ENCODE data around the gene LTBP1.

LTBP1 gene

DNA sequence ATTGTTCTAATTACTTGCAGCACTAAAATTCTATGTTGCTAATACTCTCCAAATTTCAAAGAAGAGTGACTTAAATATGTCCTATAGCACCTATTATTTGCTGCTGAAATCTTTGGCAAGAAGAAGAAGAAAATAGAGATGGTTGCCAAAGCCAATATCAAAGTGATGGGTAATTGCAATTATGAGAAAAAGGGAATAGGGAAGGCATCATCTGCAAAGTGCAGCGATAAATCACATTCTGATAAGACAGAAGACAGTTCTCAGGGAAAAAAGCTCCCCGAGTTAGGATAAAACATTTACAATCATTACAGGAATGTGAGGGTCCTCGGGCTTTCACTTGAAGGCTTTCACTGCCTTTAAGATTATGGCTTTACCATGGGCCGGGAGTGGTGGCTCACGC, 457.6 kb downstream of the LTBP1 start:
- H3K4me2 ChIP-seq: no peak overlapping the region
- H3K4me3 ChIP-seq: no peak overlapping the region
- no peaks in the 10 kb centered on the region for H3K36me3 ChIP-seq
- H3K9me3 ChIP-seq: peaks cover 4% of the 10 kb centered on the region
- H3K9ac ChIP-seq: no peak overlapping the region
- no peaks in the 10 kb centered on the region for H3K4me1 ChIP-seq
- no peak overlapping the region for H3K27ac ChIP-seq
- no peaks in the 10 kb centered on the region for H4K20me1 ChIP-seq
- no peaks in the 10 kb centered on the region for H3K27me3 ChIP-seq
- TF ChIP-seq Cebpa-rat (IDR thresholded peaks at IDR 0.05): no peak

- Histone ChIP-seq H3K27ac (no peak overlapping the region), H3K4me1 (no peaks in the 10 kb centered on the region), H3K4me3 (no peak overlapping the region), H3K9me3 (peaks cover 4% of the 10 kb centered on the region), H3K9ac (no peak overlapping the region), H4K20me1 (no peaks in the 10 kb centered on the region), H3K36me3 (no peaks in the 10 kb centered on the region), H3K27me3 (no peaks in the 10 kb centered on the region), H3K4me2 (no peak overlapping the region)
- no peak for TF ChIP-seq Cebpa-rat (IDR thresholded peaks at IDR 0.05)
These were observed 459.9 kb downstream of the LTBP1 start for GRCh38 chr2:33406622-33407021.

GRCh38 chr2:33408109-33408508, 461.4 kb downstream of the LTBP1 start:
- no peak for TF ChIP-seq Cebpa-rat (IDR thresholded peaks at IDR 0.05)
- no peak overlapping the region for H3K4me2 ChIP-seq
- no peak overlapping the region for H3K27ac ChIP-seq
- H3K36me3 ChIP-seq: no peaks in the 10 kb centered on the region
- no peaks in the 10 kb centered on the region for H3K4me1 ChIP-seq
- no peaks in the 10 kb centered on the region for H3K27me3 ChIP-seq
- peaks cover 4% of the 10 kb centered on the region for H3K9me3 ChIP-seq
- H3K4me3 ChIP-seq: no peak overlapping the region
- H3K9ac ChIP-seq: no peak overlapping the region
- H4K20me1 ChIP-seq: no peaks in the 10 kb centered on the region

GRCh38 chr2:33409417-33409955, 462.7 kb downstream of the LTBP1 start:
- no peak for TF ChIP-seq Cebpa-rat (IDR thresholded peaks at IDR 0.05)
- Histone ChIP-seq H3K27ac (no peak overlapping the region), H3K9ac (no peak overlapping the region), H3K4me2 (no peak overlapping the region), H3K4me1 (no peaks in the 10 kb centered on the region), H3K36me3 (no peaks in the 10 kb centered on the region), H4K20me1 (no peaks in the 10 kb centered on the region), H3K27me3 (no peaks in the 10 kb centered on the region), H3K4me3 (no peak overlapping the region), H3K9me3 (peaks cover 4% of the 10 kb centered on the region)

- Histone ChIP-seq H3K4me1 (no peaks in the 10 kb centered on the region), H3K9me3 (peaks cover 4% of the 10 kb centered on the region), H4K20me1 (no peaks in the 10 kb centered on the region), H3K4me3 (no peak overlapping the region), H3K9ac (no peak overlapping the region), H3K27me3 (no peaks in the 10 kb centered on the region), H3K27ac (no peak overlapping the region), H3K4me2 (no peak overlapping the region), H3K36me3 (no peaks in the 10 kb centered on the region)
- TF ChIP-seq Cebpa-rat (IDR thresholded peaks at IDR 0.05): no peak
These were observed 465.0 kb downstream of the LTBP1 start for GRCh38 chr2:33411765-33412164.

DNA sequence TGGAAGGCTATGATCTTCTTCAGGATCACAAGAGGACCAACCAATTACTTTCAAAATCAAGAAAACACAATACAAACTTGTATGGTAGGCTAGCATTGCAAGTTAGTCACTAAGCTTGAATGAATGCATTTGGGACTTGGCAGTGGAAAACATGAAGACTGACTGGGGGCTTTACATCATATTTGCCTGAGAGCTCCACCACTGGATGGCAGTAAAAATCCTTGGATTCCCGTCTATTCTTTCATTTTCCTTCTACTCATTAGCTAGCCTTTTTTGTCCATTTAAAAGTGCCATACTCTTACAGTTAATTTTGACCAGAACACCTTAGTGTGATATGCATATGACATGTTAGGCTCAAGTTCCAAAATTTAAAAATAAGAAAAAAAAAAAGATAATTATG, 466.2 kb downstream of the LTBP1 start:
- H3K4me3 ChIP-seq: no peak overlapping the region
- peaks cover 4% of the 10 kb centered on the region for H3K9me3 ChIP-seq
- no peak overlapping the region for H3K27ac ChIP-seq
- no peaks in the 10 kb centered on the region for H3K4me1 ChIP-seq
- no peaks in the 10 kb centered on the region for H4K20me1 ChIP-seq
- H3K36me3 ChIP-seq: no peaks in the 10 kb centered on the region
- H3K9ac ChIP-seq: no peak overlapping the region
- no peaks in the 10 kb centered on the region for H3K27me3 ChIP-seq
- no peak overlapping the region for H3K4me2 ChIP-seq
- TF ChIP-seq Cebpa-rat (IDR thresholded peaks at IDR 0.05): no peak

DNA sequence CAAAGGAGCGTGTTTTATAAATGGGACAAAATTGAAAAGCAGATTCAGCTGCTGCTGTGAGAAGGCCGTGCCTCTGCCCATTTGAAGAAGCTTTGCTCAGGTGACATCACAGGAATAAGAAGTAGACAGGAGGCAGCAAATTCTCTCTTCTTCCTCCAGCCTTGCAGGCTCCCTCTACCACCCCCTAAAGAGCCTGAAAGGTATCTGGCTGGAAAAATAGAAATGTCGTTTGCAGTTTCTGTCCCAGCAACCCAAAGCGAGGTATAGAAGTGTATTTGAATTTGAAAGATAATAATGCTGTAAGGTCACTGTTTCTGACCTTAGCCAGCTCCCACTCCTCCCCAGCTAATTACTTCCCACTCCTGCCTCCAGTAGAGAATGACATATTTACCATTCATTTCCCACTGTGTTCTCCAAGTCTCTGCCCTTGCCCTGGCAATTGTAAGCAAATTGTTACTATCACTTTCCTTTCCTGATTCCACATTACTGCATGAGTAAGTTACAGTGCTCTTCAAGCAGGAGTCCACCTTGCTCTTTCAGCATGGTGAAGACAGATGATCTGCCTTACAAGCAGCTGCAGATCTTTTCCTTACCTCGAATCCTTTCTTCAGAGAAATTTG, 472.9 kb downstream of the LTBP1 start:
- Histone ChIP-seq H3K27ac (no peak overlapping the region), H3K27me3 (no peaks in the 10 kb centered on the region)
- no peak for TF ChIP-seq Cebpa-rat (IDR thresholded peaks at IDR 0.05)

DNA sequence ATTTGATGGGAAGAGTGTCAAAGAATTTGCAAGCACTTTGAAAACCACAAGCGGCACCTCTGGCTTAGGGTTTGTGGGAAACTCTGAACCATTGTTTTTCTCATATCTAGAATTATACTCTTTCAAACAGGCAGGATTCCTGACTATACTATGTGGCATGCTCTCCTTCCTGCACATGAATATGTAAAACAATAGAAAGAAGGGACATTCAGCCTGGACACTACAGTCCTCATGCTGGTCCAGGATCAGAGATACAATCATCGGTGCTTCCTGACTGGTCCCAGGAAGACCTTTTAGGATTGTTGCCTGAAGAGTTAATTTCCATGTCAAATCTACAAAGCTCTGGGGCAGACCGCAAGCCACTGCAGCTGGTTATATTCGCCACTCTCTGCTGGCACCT, 474.0 kb downstream of the LTBP1 start:
- no peak overlapping the region for H3K4me3 ChIP-seq
- no peak overlapping the region for H3K4me2 ChIP-seq
- no peak for TF ChIP-seq Cebpa-rat (IDR thresholded peaks at IDR 0.05)

More for the DNA sequence above, 472.9 kb downstream of the LTBP1 start:
- H3K4me2 ChIP-seq: no peak overlapping the region
- H3K9ac ChIP-seq: no peak overlapping the region
- no peaks in the 10 kb centered on the region for H3K4me1 ChIP-seq
- no peaks in the 10 kb centered on the region for H3K36me3 ChIP-seq
- H3K9me3 ChIP-seq: no peaks in the 10 kb centered on the region
- no peak overlapping the region for H3K4me3 ChIP-seq
- H4K20me1 ChIP-seq: no peaks in the 10 kb centered on the region

GRCh38 chr2:33421820-33422219, 475.1 kb downstream of the LTBP1 start:
- Histone ChIP-seq H3K27me3 (no peaks in the 10 kb centered on the region), H4K20me1 (no peaks in the 10 kb centered on the region), H3K4me2 (no peak overlapping the region), H3K9ac (no peak overlapping the region), H3K27ac (no peak overlapping the region), H3K36me3 (no peaks in the 10 kb centered on the region), H3K4me3 (no peak overlapping the region), H3K9me3 (no peaks in the 10 kb centered on the region), H3K4me1 (no peaks in the 10 kb centered on the region)
- TF ChIP-seq Cebpa-rat (IDR thresholded peaks at IDR 0.05): no peak

More for the DNA sequence above, 474.0 kb downstream of the LTBP1 start:
- H3K9ac ChIP-seq: no peak overlapping the region
- no peaks in the 10 kb centered on the region for H3K9me3 ChIP-seq
- no peaks in the 10 kb centered on the region for H3K4me1 ChIP-seq
- H3K27ac ChIP-seq: no peak overlapping the region
- no peaks in the 10 kb centered on the region for H3K27me3 ChIP-seq
- H4K20me1 ChIP-seq: no peaks in the 10 kb centered on the region
- H3K36me3 ChIP-seq: no peaks in the 10 kb centered on the region

GRCh38 chr2:33425161-33425560, 478.4 kb downstream of the LTBP1 start:
- H3K4me2 ChIP-seq: no peak overlapping the region
- no peaks in the 10 kb centered on the region for H3K9me3 ChIP-seq
- no peaks in the 10 kb centered on the region for H3K4me1 ChIP-seq
- no peak for TF ChIP-seq Cebpa-rat (IDR thresholded peaks at IDR 0.05)
- H3K36me3 ChIP-seq: no peaks in the 10 kb centered on the region
- no peak overlapping the region for H3K27ac ChIP-seq
- H3K4me3 ChIP-seq: no peak overlapping the region
- H3K27me3 ChIP-seq: no peaks in the 10 kb centered on the region
- no peak overlapping the region for H3K9ac ChIP-seq
- no peaks in the 10 kb centered on the region for H4K20me1 ChIP-seq

Measured in BLaER1 (cell line).